Measurements from ENCODE around the gene BTF3. TPM values are rescaled to one million over a fixed set of nuclear protein-coding genes. Genes with fewer than 3 reads are reported as not detected.
A peak's percentile ranks its signal among the peaks of the same experiment; 100 is the strongest.

The BTF3 gene
- total and polyA plus RNA-seq, 2 of the 13 experiments (the other 11 are each of a cell fraction or from before 2014, with no cell fraction given), result 557 to 698 TPM

- no peak for FAIRE-seq
- peak; percentile 50 for DNase-seq (ENCODE audit: low spot score)
- no peak overlapping the region for H3K4me3 ChIP-seq (replicated peaks in 1 of 3; ENCODE audit: insufficient read depth in 1 of 3, low read depth in 2 of 3, low read length in 3 of 3)
- POLR2A ChIA-PET, result interaction anchor here (1.8 kb wide), 1 partner anchor 33 kb away, joined by 4 read pairs; no protein-coding TSS in a partner anchor
- H3K4me1 ChIP-seq (ENCODE audit: insufficient read depth, low read length), result peaks cover 67% of the 10 kb centered on the region
- no peak overlapping the region for H3K27ac ChIP-seq (ENCODE audit: extremely low read length, insufficient read depth, low read length)
- CTCF ChIA-PET (ENCODE audit: low intra/inter-chr PET ratio, low total read pairs), result no interaction called here
- H3K27me3 ChIP-seq (ENCODE audit: control insufficient read depth in 1 of 2, insufficient read depth in 2 of 2, low read length in 2 of 2), result no peaks in the 10 kb centered on the region
- in situ Hi-C loops (cut with HindIII; ENCODE audit: extremely low pct_ligation_motif_present, low pct_unique_long_range_greater_than_20kb), result no loop called here
- H4K20me1 ChIP-seq (ENCODE audit: insufficient read depth, low read length), result no peaks in the 10 kb centered on the region
- BruUV-seq (replicated peaks), result no TSS peak
- H3K36me3 ChIP-seq (replicated peaks in 1 of 2; ENCODE audit: control insufficient read depth in 1 of 2, insufficient read depth in 2 of 2, low read length in 2 of 2), result no peaks in the 10 kb centered on the region
- no peak for ATAC-seq
- intact Hi-C loops (cut with micrococcal nuclease; ENCODE audit: unreplicated experiment), result loop anchor here (5.0 kb wide), 1 partner anchor 43 kb away; the partner anchor contains the start of gene BTF3
- H2AFZ ChIP-seq (ENCODE audit: low read length), result no peak overlapping the region
- H3K79me2 ChIP-seq (ENCODE audit: insufficient read depth, low read length), result no peaks in the 10 kb centered on the region
- 89% methylated on average over 3 of the region's 3 CpGs for WGBS (ENCODE audit: low lambda C conversion rate)
- no peak overlapping the region for H3K9ac ChIP-seq (ENCODE audit: insufficient read depth, low read depth, low read length)
- TF ChIP-seq FOSL2 (CRISPR knock-in tag; IDR thresholded peaks at IDR 0.05), result peak; percentile 74
- TF ChIP-seq ARID5B (CRISPR knock-in tag; IDR thresholded peaks at IDR 0.05), result 0 out of 2 replicates have a peak, but pooled peaks have one; percentile 11
- TF ChIP-seq ZNF550 (CRISPR knock-in tag; IDR thresholded peaks at IDR 0.05; ENCODE audit: borderline replicate concordance), result no peak
- no peak for TF ChIP-seq MAFF (IDR thresholded peaks at IDR 0.05; ENCODE audit: low read depth, low read length)
- H3K4me2 ChIP-seq (ENCODE audit: low read depth, low read length), result no peak overlapping the region
- peaks cover 4% of the 10 kb centered on the region for H3K9me3 ChIP-seq (ENCODE audit: low read length)
These were observed 42.0 kb downstream of the BTF3 start for GRCh38 chr5:73540192-73540591.
